IPS DF 6.9 (cell line): Measurements from ENCODE around the gene MBNL1.
"Not testable (repeated sequence)": the region's sequence is repeated elsewhere in the genome, so short reads cannot be mapped to it uniquely, and the experiment has no call there.

Experiments
- DNase-seq: peaks from one replicate; pipeline ENCODE4 v3.0.0-alpha.2; 2013; ENCODE audit warnings: low read depth, low spot score
- H3K27ac ChIP-seq: one replicate; pipeline ENCODE4 v1.5.1; 2013; ENCODE audit warnings: low read length, control low read depth
- H3K27me3 ChIP-seq: 2 replicates; pipeline ENCODE4 v1.6.1; 2013; ENCODE audit warnings: mild to moderate bottlenecking, low read length; ENCODE audit not compliant: control insufficient read depth, insufficient read depth
- H3K36me3 ChIP-seq: 2 replicates; pipeline ENCODE4 v1.6.1; 2013; ENCODE audit warnings: low read length; ENCODE audit not compliant: control insufficient read depth, insufficient read depth
- H3K4me1 ChIP-seq: 2 replicates; pipeline ENCODE4 v1.6.1; 2013; ENCODE audit warnings: low read length; ENCODE audit not compliant: control insufficient read depth, insufficient read depth
- H3K4me3 ChIP-seq: 2 replicates; pipeline ENCODE4 v1.5.1; 2013; ENCODE audit warnings: mild to moderate bottlenecking, low read length
- H3K9me3 ChIP-seq: 2 replicates; pipeline ENCODE4 v1.6.1; 2013; ENCODE audit warnings: low read length, inconsistent platforms; ENCODE audit not compliant: control insufficient read depth, insufficient read depth
- WGBS: extraction: QIAGEN DNeasy Blood & Tissue Kit; methylation state at CpG from one replicate; pipeline ENCODE4 v1.1.7; 2013; ENCODE audit warnings: mixed read lengths, missing lambda C conversion rate; ENCODE audit not compliant: insufficient read length, insufficient coverage; 5-methylcytosine and 5-hydroxymethylcytosine counted together

The MBNL1 gene

DNA sequence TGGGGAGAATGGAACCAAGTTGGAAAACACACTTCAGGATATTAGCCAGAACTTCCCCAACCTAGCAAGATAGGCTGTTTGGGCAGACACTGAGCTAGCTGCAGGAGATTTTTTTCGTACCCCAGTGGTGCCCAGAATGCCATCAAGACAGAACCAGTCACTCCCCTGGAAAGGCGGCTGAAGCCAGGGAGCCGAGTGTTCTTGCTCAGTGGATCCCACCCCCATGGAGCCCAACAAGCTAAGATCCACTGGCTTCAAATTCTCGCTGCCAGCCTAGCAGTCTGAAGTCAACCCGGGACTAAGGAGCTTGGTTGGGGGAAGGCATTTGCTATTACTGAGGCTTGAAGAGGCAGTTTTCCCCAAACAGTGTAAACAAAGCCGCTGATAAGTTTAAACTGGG is 152.4 kb downstream of the MBNL1 start:
- no CpG with 5 or more reads among the region's 6 CpGs for WGBS
- Histone ChIP-seq H3K4me1 (no peaks in the 10 kb centered on the region), H3K27ac (no peak overlapping the region), H3K4me3 (no peak overlapping the region), H3K36me3 (peaks cover 3% of the 10 kb centered on the region; the same call in 1 of the 2 replicates), H3K27me3 (no peaks in the 10 kb centered on the region), H3K9me3 (no peaks in the 10 kb centered on the region)
- no peak for DNase-seq

DNA sequence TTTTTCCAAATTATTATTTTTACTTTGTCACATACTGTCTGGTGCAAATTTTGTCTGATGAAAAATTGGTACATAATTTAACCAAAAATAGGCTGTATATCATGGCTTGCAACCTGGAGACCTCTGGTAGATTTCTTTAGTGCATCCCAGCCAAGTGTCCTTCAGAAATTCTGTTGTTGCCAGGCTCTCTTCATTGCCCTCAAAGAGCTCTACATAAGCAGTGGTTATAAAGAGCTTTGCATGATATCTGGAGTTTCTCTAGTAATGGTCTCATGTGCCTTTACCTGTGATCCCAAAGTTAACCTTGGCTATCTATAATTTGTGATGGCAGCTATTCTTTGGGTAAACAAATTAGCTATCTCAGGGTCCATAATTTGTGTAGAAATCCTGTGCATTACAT is 157.7 kb downstream of the MBNL1 start:
- H3K27me3 ChIP-seq, result no peaks in the 10 kb centered on the region
- H3K4me3 ChIP-seq, result no peak overlapping the region
- no peaks in the 10 kb centered on the region for H3K4me1 ChIP-seq
- H3K9me3 ChIP-seq, result no peaks in the 10 kb centered on the region
- H3K36me3 ChIP-seq, result no peaks in the 10 kb centered on the region
- no peak overlapping the region for H3K27ac ChIP-seq
- DNase-seq, result no peak

DNA sequence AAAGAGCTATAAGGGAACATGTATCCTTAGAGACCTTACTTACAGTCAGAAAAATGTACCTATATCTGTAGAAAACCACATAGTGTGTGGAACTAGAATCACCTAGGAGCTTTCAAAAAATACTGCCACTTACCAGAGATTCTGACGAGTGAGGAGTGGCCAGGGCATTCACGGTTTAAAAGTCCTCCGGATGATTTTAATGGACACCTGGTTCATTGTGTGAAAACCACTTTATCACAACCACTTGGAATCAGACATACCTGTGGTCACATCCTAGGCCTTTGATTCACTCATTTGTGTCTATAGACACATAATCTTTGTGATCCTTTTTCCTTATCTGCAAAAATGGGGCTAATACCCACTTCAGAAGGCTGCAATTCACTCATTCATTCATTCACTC is 159.8 kb downstream of the MBNL1 start:
- Histone ChIP-seq H3K27ac (no peak overlapping the region), H3K9me3 (no peaks in the 10 kb centered on the region), H3K36me3 (no peaks in the 10 kb centered on the region), H3K4me1 (no peaks in the 10 kb centered on the region), H3K27me3 (no peaks in the 10 kb centered on the region), H3K4me3 (no peak overlapping the region)
- no CpG with 5 or more reads among the region's 3 CpGs for WGBS
- DNase-seq, result no peak

DNA sequence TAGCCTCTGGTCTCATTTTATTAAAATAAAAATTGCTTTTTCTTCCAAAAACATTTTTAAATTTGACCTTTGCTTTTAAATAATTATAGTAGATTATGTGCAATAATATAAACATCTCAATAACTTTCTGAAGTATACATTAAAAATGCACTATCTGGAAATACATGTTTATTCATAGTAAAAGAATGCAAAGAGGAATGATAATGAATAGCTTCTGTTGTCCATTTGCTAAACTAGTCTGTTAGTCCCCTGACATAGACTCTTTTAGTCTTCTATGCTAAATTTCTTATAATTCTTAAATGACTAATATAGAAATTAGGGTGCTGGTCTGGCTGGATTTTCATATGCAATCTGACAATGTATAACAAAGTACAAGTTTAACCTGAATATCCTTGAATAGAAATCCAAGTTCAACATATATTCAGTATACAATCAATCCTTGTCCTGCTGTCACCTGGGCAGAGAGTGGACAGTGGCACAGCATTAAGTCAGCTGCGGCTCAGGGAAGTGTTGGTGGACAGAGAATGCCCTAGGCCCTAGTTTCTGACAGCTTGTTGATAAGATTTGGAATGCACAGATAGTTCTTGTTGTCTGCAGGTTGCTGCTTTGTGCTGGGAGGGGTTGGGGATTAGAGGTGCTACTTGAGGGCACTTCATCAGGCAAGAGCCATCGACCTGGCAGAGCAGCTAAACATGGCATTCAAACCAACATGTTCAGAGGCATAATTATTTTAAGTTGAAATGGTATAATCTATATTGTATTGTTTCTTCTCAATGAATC is 161.7 kb downstream of the MBNL1 start:
- H3K4me3 ChIP-seq, result no peak overlapping the region
- H3K27ac ChIP-seq, result no peak overlapping the region
- no peaks in the 10 kb centered on the region for H3K9me3 ChIP-seq
- WGBS, result no CpG with 5 or more reads among the region's 2 CpGs
- no peaks in the 10 kb centered on the region for H3K27me3 ChIP-seq
- H3K4me1 ChIP-seq, result no peaks in the 10 kb centered on the region
- H3K36me3 ChIP-seq, result no peaks in the 10 kb centered on the region
- no peak for DNase-seq

DNA sequence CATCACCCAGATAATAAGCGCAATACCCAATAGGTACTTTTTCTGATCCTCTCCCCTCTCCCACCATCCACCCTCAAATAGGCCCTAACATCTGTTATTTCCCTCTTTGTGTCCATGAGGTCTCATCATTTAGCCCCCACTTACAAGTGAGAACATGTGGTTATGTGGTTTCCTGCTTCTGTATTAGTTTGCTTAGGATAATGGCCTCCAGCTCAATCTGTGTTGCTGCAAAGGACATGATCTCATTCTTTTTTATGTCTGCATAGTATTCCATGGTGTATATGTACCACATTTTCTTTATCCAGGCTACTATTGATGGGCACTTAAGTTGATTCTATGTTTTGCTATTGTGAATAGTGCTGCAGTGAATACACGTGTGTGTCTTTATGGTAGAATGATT is 165.4 kb downstream of the MBNL1 start:
- H3K27me3 ChIP-seq, result no peaks in the 10 kb centered on the region
- no peaks in the 10 kb centered on the region for H3K4me1 ChIP-seq
- DNase-seq, result no peak
- H3K27ac ChIP-seq, result no peak overlapping the region
- no CpG with 5 or more reads among the region's 2 CpGs for WGBS
- no peak overlapping the region for H3K4me3 ChIP-seq
- no peaks in the 10 kb centered on the region for H3K36me3 ChIP-seq
- no peaks in the 10 kb centered on the region for H3K9me3 ChIP-seq

DNA sequence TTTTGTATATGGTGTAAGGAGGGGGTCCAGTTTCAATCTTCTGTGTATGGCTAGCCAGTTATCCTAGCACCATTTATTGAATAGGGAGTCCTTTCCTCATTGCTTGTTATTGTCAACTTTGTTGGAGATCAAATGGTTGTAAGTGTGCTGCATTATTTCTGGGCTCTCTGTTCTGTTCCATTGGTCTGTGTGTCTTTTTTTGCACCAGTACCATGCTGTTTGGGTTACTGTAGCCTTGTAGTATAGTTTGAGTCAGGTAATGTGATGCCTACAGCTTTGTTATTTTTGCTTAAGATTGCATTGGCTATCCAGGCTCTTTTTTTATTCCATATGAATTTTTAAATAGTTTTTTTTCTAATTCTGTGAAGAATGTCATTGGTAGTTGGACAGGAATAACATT is 166.5 kb downstream of the MBNL1 start:
- not testable (repeated sequence) for H3K36me3 ChIP-seq, DNase-seq, H3K4me1 ChIP-seq, H3K4me3 ChIP-seq, H3K27ac ChIP-seq, H3K9me3 ChIP-seq, H3K27me3 ChIP-seq

DNA sequence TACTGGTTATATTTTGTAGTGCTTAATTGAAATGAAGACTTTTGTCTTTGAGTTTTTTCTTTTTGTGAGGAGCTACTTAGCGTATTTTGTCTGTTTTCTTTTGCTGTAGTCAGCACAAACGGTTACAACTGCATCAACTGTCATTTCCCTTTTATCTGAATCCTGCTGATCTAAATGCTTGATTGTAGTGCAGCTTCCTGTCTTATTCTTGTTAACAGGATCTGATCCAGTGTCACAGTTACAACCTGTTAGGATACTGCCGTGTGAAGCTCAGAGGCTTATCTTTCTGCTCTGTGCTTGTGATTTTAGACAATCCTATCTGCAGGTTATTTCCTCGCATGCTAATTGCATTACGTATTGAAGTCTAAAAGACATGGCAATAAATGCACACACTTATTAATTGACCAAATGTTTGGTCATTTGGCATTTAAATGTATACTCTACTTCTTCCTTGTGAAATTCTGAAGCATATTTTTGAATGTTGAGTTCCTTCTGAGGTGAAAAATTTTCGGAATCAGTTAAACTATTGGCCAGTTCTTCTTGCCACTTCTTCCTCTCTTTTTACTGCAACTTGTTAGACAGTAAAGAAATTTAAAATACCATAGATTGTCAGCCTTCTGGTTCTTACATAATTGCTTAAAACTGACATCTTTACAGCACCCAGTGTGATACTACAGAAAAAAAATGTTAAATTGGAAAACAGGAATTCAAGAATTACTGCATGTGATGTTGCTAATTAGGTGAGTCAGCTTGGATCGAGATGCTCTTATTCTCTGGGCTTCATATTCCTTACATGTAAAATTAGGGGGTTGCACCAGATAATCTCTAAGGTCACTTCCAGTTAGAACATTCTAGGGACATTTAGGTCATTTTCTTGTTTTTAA is 168.2 kb downstream of the MBNL1 start:
- Histone ChIP-seq H3K27ac (no peak overlapping the region), H3K4me3 (no peak overlapping the region), H3K4me1 (no peaks in the 10 kb centered on the region), H3K9me3 (no peaks in the 10 kb centered on the region), H3K27me3 (no peaks in the 10 kb centered on the region), H3K36me3 (no peaks in the 10 kb centered on the region)
- WGBS, result no CpG with 5 or more reads among the region's 7 CpGs
- DNase-seq, result no peak

DNA sequence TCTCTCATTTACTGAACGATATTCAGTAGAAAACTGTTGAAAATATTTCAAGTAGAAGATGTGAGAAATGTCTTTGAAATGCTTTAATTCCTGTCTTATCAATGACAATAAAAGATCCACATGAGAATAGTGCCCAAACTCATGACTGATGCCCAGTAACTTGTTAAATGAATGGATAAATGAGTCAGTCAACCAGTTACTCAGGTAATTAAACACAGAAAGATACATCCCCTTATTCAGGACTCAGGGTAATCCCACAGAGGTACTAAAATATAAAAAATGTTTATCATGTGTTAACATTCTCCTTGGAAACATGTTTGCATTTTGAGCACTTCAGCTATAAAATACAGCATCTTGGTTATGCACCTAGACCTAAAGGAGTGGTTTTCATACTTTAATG is 169.5 kb downstream of the MBNL1 start:
- DNase-seq, result no peak
- no peaks in the 10 kb centered on the region for H3K9me3 ChIP-seq
- H3K27me3 ChIP-seq, result no peaks in the 10 kb centered on the region
- H3K36me3 ChIP-seq, result no peaks in the 10 kb centered on the region
- H3K4me3 ChIP-seq, result no peak overlapping the region
- H3K27ac ChIP-seq, result no peak overlapping the region
- WGBS, result no CpG with 5 or more reads among the region's 1 CpG
- no peaks in the 10 kb centered on the region for H3K4me1 ChIP-seq

DNA sequence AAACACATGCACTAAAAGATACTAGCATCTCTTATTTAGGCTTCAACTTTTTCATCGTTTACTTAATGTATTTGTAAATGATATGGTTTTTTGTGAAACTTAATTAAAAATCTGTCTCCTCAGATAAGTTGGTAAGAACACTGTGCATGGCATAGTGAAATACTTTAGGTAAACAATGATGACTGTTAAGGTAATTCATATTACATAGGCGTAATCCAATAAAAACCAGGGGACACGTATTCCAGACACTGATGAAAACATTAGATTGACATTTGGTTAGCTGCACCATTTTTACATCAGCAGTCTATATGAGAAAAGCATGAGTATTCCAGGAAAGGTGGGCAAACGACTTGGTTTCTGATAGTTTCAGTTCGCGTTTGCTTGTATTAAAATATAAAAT is 170.0 kb downstream of the MBNL1 start:
- Histone ChIP-seq H3K27me3 (no peaks in the 10 kb centered on the region), H3K4me3 (no peak overlapping the region), H3K9me3 (no peaks in the 10 kb centered on the region), H3K27ac (no peak overlapping the region), H3K36me3 (no peaks in the 10 kb centered on the region), H3K4me1 (no peaks in the 10 kb centered on the region)
- WGBS, result no CpG with 5 or more reads among the region's 6 CpGs
- no peak for DNase-seq

DNA sequence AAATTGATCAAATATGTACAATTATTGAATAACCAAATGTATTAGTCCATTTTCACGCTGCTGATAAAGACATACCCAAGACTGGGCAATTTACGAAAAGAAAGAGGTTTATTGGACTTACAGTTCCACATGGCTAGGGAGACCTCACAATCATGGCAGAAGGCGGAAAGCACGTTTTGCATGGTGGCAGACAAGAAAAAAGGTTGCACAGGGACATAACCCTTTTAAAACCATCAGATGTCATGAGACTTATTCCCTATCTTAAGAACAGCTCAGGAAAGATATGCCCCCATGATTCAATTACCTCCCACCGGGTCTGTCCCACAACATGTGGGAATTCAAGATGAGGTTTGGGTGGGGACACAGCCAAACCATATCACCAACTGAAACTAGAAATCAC is 171.5 kb downstream of the MBNL1 start:
- not testable (repeated sequence) for H3K4me3 ChIP-seq, DNase-seq, H3K36me3 ChIP-seq, H3K9me3 ChIP-seq, H3K27ac ChIP-seq, H3K4me1 ChIP-seq, H3K27me3 ChIP-seq
- WGBS, result no CpG with 5 or more reads among the region's 5 CpGs
